ENCODE measurements around the gene CTXN2. TPM values are rescaled to one million over a fixed set of nuclear protein-coding genes. Genes with fewer than 3 reads are reported as not detected.

CTXN2 gene
- total and polyA plus RNA-seq, 2 of the 4 experiments (the other 2 are of a cell fraction) = not detected

GRCh38 chr15:48250640-48251076, 59.2 kb downstream of the CTXN2 start:
- peak; percentile 82 for ATAC-seq (ENCODE audit: low read depth)
- in situ Hi-C loops (cut with MboI; ENCODE audit: low sequenced_read_pairs) = no loop called here
- CTCF ChIA-PET = interaction anchor here (0.6 to 1.9 kb wide), 3 partner anchors 13 to 260 kb away, joined by 3 to 4 read pairs (median 3); no protein-coding TSS in a partner anchor

More at GRCh38 chr15:48250640-48251076, 59.2 kb downstream of the CTXN2 start:
- intact Hi-C loops (cut with micrococcal nuclease) (loop anchor here (1.0 to 2.0 kb wide), 2 partner anchors 138 to 1054 kb away; no protein-coding TSS in a partner anchor), dilution Hi-C loops (cut with HindIII; ENCODE audit: low sequenced_read_pairs, unreplicated experiment) (no loop called here)
- DNase-seq = peak; percentile 79
- BruUV-seq (replicated peaks) = no TSS peak
- H2AFZ ChIP-seq (replicated peaks; ENCODE audit: low read length, poor library complexity) = no peak overlapping the region
- no peak overlapping the region for H4K8ac ChIP-seq (ENCODE audit: low read depth in 2 of 2, low read length in 2 of 2)
- no peaks in the 10 kb centered on the region for H3K9me1 ChIP-seq (ENCODE audit: insufficient read depth, low read length)
- H3K4me2 ChIP-seq (ENCODE audit: low read depth, low read length) = no peak overlapping the region
- no peak overlapping the region for H2BK20ac ChIP-seq (ENCODE audit: low read depth, low read length)
- H2AK5ac ChIP-seq (ENCODE audit: low read depth, low read length) = no peak overlapping the region
- TF ChIP-seq RFX5 (IDR thresholded peaks at IDR 0.05; ENCODE audit: low read depth, low read length) = no peak
- no peak for TF ChIP-seq BHLHE40 (IDR thresholded peaks at IDR 0.05; ENCODE audit: low read depth, low read length)
- TF ChIP-seq, protein P1, sequence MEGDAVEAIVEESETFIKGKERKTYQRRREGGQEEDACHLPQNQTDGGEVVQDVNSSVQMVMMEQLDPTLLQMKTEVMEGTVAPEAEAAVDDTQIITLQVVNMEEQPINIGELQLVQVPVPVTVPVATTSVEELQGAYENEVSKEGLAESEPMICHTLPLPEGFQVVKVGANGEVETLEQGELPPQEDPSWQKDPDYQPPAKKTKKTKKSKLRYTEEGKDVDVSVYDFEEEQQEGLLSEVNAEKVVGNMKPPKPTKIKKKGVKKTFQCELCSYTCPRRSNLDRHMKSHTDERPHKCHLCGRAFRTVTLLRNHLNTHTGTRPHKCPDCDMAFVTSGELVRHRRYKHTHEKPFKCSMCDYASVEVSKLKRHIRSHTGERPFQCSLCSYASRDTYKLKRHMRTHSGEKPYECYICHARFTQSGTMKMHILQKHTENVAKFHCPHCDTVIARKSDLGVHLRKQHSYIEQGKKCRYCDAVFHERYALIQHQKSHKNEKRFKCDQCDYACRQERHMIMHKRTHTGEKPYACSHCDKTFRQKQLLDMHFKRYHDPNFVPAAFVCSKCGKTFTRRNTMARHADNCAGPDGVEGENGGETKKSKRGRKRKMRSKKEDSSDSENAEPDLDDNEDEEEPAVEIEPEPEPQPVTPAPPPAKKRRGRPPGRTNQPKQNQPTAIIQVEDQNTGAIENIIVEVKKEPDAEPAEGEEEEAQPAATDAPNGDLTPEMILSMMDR (conservative IDR thresholded peaks at IDR 0.05; ENCODE audit: low read depth, low read length) = peak; percentile 75
- peak; percentile 61 for TF ChIP-seq SMC3 (IDR thresholded peaks at IDR 0.05; ENCODE audit: low read depth, low read length)
- TF ChIP-seq, protein P2, sequence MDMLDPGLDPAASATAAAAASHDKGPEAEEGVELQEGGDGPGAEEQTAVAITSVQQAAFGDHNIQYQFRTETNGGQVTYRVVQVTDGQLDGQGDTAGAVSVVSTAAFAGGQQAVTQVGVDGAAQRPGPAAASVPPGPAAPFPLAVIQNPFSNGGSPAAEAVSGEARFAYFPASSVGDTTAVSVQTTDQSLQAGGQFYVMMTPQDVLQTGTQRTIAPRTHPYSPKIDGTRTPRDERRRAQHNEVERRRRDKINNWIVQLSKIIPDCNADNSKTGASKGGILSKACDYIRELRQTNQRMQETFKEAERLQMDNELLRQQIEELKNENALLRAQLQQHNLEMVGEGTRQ (IDR thresholded peaks at IDR 0.05; ENCODE audit: low read depth, low read length) = no peak
- TF ChIP-seq RCOR1 (IDR thresholded peaks at IDR 0.05; ENCODE audit: insufficient replicate concordance, low read length) = no peak
- TF ChIP-seq RAD21 (IDR thresholded peaks at IDR 0.05; ENCODE audit: low read length) = peak; percentile 77
- no peak overlapping the region for H3K4ac ChIP-seq (ENCODE audit: low read depth, low read length)
- no peak overlapping the region for H4K91ac ChIP-seq (ENCODE audit: insufficient read depth, low read depth, low read length)
- no peak overlapping the region for H3K23ac ChIP-seq (ENCODE audit: low read depth, low read length)
- no peaks in the 10 kb centered on the region for H3K36me3 ChIP-seq (ENCODE audit: control insufficient read depth, insufficient read depth, low read length)
- H3K4me1 ChIP-seq (ENCODE audit: control insufficient read depth, insufficient read depth, low read length) = no peaks in the 10 kb centered on the region
- no peaks in the 10 kb centered on the region for H4K20me1 ChIP-seq (ENCODE audit: insufficient read depth, low read length)
- H3K27ac ChIP-seq (ENCODE audit: insufficient read depth, low read length) = no peak overlapping the region
- H3K27me3 ChIP-seq (ENCODE audit: control insufficient read depth, insufficient read depth, low read length) = peaks cover 6% of the 10 kb centered on the region
- no peak overlapping the region for H2BK5ac ChIP-seq (ENCODE audit: low read depth, low read length, poor library complexity, severe bottlenecking)
- H3K14ac ChIP-seq (replicated peaks; ENCODE audit: low read depth, low read length) = no peak overlapping the region
- WGBS, 2 experiments (ENCODE audit: extremely low coverage in 2 of 2, insufficient read length in 1 of 2) = 14% methylated on average over 1 of the region's 6 CpGs; no CpG with 5 or more reads in 1 of the 2 experiments
- H3K4me3 ChIP-seq (ENCODE audit: insufficient read depth, low read depth, low read length) = no peak overlapping the region
- no peak overlapping the region for H2BK15ac ChIP-seq (ENCODE audit: low read depth, low read length)
- no peak overlapping the region for H3K18ac ChIP-seq (ENCODE audit: low read depth, low read length)
- no peaks in the 10 kb centered on the region for H3K9me3 ChIP-seq (ENCODE audit: control insufficient read depth, insufficient read depth, low read length)
- no peaks in the 10 kb centered on the region for H3K79me1 ChIP-seq (ENCODE audit: low read depth in 1 of 2, low read length in 2 of 2)
- no peak overlapping the region for H4K5ac ChIP-seq (ENCODE audit: low read depth, low read length)
- H2BK120ac ChIP-seq (ENCODE audit: low read depth, low read length) = no peak overlapping the region
- no peak overlapping the region for H3K56ac ChIP-seq (ENCODE audit: extremely low read depth, insufficient read depth, low read length)
- no peak overlapping the region for H2AK9ac ChIP-seq (replicated peaks; ENCODE audit: low read depth, low read length, poor library complexity)
- POLR2A ChIA-PET (ENCODE audit: unreplicated experiment) = no interaction called here
- H3K9ac ChIP-seq (ENCODE audit: low read depth, low read length) = no peak overlapping the region

Data from IMR-90 (cell line).